Right lobe of liver (tissue), 4 donors: ENCODE data around the gene ZNRD2.

Source experiments
- POLR2A ChIP-seq: fragments of 450-650 bp; IDR thresholded peaks from one replicate; pipeline ENCODE4 v1.6.1; 2017; ENCODE audit warnings: antibody characterized with exemption, mild to moderate bottlenecking
- TF ChIP-seq, protein P1 (sequence below), 4 donors: fragments of 200-600 bp in 3 of 4; fragments of 450-650 bp in 1 of 4; IDR thresholded peaks; one replicate each; pipeline versions ENCODE4 v1.5.1 to v1.8.0; 2016 to 2022; ENCODE audit warnings: antibody characterized with exemption in 4 of 4, mild to moderate bottlenecking in 2 of 4
- donor health status: DM: no; HTN: no; CAD: no.
- donor health status: DM: no; HTN: no; CAD: no.
- donor health status: DM: no; HTN: yes; CAD: no.

DNA sequence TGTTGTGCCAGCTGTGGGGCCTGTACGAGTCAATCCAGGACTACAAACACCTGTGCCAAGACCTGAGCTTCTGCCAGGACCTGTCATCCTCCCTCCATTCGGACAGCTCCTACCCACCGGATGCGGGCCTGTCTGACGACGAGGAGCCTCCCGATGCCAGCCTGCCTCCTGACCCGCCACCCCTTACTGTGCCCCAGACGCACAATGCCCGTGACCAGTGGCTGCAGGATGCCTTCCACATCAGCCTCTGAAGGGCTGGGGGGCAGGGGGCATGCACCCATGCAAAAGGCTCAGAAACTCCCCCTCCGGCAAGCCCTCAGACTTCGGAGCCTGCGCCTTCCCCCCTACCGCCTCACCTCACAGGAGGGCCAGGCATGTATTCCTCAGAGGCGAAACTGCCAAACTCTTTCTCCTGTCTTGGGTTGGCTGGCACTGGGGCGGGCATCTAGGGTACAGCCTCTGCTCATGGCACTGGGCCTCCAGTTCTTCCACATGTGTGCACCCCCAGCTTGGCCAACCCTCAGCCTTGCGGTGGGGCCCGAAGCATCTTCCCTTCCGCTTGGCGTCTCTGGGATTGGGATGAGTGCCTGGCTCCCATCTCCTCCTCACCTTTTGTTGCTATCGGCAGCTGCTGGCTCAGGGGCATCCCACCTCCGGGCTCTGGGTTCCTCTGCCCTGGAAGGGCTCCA lies 3.3 kb downstream of the ZNRD2 start:
- TF ChIP-seq POLR2A = no peak
- TF ChIP-seq, protein P1, sequence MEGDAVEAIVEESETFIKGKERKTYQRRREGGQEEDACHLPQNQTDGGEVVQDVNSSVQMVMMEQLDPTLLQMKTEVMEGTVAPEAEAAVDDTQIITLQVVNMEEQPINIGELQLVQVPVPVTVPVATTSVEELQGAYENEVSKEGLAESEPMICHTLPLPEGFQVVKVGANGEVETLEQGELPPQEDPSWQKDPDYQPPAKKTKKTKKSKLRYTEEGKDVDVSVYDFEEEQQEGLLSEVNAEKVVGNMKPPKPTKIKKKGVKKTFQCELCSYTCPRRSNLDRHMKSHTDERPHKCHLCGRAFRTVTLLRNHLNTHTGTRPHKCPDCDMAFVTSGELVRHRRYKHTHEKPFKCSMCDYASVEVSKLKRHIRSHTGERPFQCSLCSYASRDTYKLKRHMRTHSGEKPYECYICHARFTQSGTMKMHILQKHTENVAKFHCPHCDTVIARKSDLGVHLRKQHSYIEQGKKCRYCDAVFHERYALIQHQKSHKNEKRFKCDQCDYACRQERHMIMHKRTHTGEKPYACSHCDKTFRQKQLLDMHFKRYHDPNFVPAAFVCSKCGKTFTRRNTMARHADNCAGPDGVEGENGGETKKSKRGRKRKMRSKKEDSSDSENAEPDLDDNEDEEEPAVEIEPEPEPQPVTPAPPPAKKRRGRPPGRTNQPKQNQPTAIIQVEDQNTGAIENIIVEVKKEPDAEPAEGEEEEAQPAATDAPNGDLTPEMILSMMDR (IDR thresholded peaks at IDR 0.05) = no peak
